Breast epithelium (tissue), 3 donors: Measurements from ENCODE around the gene MYBL2.
"Not testable (repeated sequence)": the region's sequence is repeated elsewhere in the genome, so short reads cannot be mapped to it uniquely, and the experiment has no call there.

Experiments
- POLR2A ChIP-seq: fragments of 450-650 bp; IDR thresholded peaks from one replicate; pipeline ENCODE4 v1.6.1; 2016; ENCODE audit warnings: antibody characterized with exemption, mild to moderate bottlenecking, moderate library complexity
- POLR2AphosphoS5 ChIP-seq, 3 donors: sonication (generic); formaldehyde crosslinking; IDR thresholded peaks; one replicate each; pipeline ENCODE4 v1.6.1; 2017; ENCODE audit warnings: antibody characterized with exemption in 3 of 3
- TF ChIP-seq, protein P1 (sequence below), 3 donors: fragments of 450-650 bp; IDR thresholded peaks; one replicate each; pipeline ENCODE4 v1.5.1; 2016 to 2017; ENCODE audit warnings: antibody characterized with exemption in 3 of 3, mild to moderate bottlenecking in 3 of 3, moderate library complexity in 3 of 3

DNA sequence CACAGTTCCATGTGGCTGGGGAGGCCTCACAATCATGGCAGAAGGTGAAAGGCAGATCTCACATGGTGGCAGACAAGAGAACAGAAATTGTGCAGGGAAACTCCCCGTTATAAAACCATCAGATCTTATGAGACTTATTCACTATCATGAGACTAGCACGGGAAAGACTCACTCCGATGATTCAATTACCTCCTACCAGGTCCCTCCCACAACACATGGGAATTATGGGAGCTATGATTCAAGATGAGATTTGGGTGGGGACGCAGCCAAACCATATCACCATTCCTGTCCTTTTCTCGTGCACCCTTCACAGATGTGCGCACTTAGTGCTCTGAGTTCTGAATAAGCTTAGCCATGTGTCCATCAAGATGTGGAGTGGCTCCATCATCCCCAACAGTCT, 91.0 kb downstream of the MYBL2 start:
- TF ChIP-seq, protein P1, sequence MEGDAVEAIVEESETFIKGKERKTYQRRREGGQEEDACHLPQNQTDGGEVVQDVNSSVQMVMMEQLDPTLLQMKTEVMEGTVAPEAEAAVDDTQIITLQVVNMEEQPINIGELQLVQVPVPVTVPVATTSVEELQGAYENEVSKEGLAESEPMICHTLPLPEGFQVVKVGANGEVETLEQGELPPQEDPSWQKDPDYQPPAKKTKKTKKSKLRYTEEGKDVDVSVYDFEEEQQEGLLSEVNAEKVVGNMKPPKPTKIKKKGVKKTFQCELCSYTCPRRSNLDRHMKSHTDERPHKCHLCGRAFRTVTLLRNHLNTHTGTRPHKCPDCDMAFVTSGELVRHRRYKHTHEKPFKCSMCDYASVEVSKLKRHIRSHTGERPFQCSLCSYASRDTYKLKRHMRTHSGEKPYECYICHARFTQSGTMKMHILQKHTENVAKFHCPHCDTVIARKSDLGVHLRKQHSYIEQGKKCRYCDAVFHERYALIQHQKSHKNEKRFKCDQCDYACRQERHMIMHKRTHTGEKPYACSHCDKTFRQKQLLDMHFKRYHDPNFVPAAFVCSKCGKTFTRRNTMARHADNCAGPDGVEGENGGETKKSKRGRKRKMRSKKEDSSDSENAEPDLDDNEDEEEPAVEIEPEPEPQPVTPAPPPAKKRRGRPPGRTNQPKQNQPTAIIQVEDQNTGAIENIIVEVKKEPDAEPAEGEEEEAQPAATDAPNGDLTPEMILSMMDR (IDR thresholded peaks at IDR 0.05) = not testable (repeated sequence)
- not testable (repeated sequence) for TF ChIP-seq POLR2AphosphoS5 (IDR thresholded peaks at IDR 0.05); POLR2A
